ENCODE results near the gene INAFM2. TPM values are rescaled to one million over a fixed set of nuclear protein-coding genes. Genes with fewer than 3 reads are reported as not detected.

Gene INAFM2
- total and polyA plus RNA-seq, 10 of the 15 experiments (the other 5 are each of a cell fraction or from before 2014, with no cell fraction given) = 0.75 to 8.1 (median 3.9) TPM

DNA sequence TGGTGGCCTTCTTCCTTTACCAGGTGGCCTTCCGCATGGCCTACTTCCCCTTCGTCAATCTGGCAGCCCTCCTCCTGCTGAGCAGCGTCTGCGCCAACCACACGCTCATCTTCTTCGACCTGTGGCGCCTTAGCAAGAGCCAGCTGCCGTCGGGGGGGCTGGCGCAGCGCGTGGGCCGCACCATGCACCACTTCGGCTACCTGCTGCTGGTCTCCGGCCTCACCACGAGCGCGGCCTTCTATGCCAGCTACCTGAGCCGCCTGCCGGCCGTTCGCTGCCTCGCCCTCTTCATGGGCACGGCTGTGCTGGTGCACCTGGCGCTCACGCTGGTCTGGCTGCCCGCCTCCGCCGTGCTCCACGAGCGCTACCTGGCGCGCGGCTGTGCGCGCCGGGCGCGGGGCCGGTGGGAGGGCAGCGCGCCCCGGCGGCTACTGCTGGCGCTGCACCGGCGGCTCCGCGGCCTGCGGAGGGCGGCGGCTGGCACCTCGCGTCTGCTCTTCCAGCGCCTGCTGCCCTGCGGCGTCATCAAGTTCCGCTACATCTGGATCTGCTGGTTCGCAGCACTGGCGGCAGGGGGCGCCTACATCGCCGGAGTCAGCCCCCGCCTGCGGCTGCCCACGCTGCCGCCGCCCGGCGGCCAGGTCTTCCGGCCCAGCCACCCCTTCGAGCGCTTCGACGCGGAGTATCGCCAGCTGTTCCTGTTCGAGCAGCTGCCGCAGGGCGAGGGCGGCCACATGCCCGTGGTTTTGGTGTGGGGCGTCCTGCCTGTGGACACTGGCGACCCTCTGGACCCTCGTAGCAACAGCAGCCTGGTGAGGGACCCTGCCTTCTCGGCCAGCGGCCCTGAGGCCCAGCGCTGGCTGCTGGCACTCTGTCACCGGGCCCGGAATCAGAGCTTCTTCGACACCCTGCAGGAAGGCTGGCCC, 44.5 kb downstream of the INAFM2 start (continued):
- peak; percentile 67 to 88 (median 81) for TF ChIP-seq CTCF (IDR thresholded peaks at IDR 0.05 in 2 of 3, conservative IDR thresholded peaks at IDR 0.05 in 1 of 3; ENCODE audit: control insufficient read depth in 2 of 3, extremely low read depth in 1 of 3, insufficient read depth in 1 of 3, low read depth in 3 of 3, low read length in 3 of 3)
- TF ChIP-seq, protein P1, sequence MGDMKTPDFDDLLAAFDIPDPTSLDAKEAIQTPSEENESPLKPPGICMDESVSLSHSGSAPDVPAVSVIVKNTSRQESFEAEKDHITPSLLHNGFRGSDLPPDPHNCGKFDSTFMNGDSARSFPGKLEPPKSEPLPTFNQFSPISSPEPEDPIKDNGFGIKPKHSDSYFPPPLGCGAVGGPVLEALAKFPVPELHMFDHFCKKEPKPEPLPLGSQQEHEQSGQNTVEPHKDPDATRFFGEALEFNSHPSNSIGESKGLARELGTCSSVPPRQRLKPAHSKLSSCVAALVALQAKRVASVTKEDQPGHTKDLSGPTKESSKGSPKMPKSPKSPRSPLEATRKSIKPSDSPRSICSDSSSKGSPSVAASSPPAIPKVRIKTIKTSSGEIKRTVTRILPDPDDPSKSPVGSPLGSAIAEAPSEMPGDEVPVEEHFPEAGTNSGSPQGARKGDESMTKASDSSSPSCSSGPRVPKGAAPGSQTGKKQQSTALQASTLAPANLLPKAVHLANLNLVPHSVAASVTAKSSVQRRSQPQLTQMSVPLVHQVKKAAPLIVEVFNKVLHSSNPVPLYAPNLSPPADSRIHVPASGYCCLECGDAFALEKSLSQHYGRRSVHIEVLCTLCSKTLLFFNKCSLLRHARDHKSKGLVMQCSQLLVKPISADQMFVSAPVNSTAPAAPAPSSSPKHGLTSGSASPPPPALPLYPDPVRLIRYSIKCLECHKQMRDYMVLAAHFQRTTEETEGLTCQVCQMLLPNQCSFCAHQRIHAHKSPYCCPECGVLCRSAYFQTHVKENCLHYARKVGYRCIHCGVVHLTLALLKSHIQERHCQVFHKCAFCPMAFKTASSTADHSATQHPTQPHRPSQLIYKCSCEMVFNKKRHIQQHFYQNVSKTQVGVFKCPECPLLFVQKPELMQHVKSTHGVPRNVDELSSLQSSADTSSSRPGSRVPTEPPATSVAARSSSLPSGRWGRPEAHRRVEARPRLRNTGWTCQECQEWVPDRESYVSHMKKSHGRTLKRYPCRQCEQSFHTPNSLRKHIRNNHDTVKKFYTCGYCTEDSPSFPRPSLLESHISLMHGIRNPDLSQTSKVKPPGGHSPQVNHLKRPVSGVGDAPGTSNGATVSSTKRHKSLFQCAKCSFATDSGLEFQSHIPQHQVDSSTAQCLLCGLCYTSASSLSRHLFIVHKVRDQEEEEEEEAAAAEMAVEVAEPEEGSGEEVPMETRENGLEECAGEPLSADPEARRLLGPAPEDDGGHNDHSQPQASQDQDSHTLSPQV (IDR thresholded peaks at IDR 0.05) = 0 out of 2 replicates have a peak, but pooled peaks have one; percentile 36
- no peak for TF ChIP-seq BMI1 (IDR thresholded peaks at IDR 0.05; ENCODE audit: borderline replicate concordance)
- no peak for TF ChIP-seq CUX1 (IDR thresholded peaks at IDR 0.05; ENCODE audit: insufficient replicate concordance, low read depth, low read length)
- TF ChIP-seq E2F8 (IDR thresholded peaks at IDR 0.05; ENCODE audit: low read depth, partially characterized antibody) = no peak
- TF ChIP-seq IRF4 (IDR thresholded peaks at IDR 0.05; ENCODE audit: low read depth, low read length) = no peak
- TF ChIP-seq BCL11A (IDR thresholded peaks at IDR 0.05; ENCODE audit: low read depth, low read length) = no peak
- peak; percentile 66; the same call in 1 of the 2 replicates for TF ChIP-seq CREB1 (IDR thresholded peaks at IDR 0.05; ENCODE audit: low read depth)
- no peak for TF ChIP-seq CHD1 (IDR thresholded peaks at IDR 0.05; ENCODE audit: low read depth, low read length)
- no peak for TF ChIP-seq ATF2 (IDR thresholded peaks at IDR 0.05; ENCODE audit: low read length)
- peak; percentile 72 for TF ChIP-seq LARP7 (IDR thresholded peaks at IDR 0.05)
- TF ChIP-seq ATF7 (IDR thresholded peaks at IDR 0.05; ENCODE audit: low read depth) = no peak
